ENCODE results near the gene SLC12A8.

SLC12A8 gene

GRCh38 chr3:125107363-125107762 lies 105.2 kb downstream of the SLC12A8 start:
- TF ChIP-seq GATA3 (IDR thresholded peaks at IDR 0.05; ENCODE audit: low read depth, low read length) (no peak), GATA2 (IDR thresholded peaks at IDR 0.05; ENCODE audit: low read depth, low read length) (no peak)

GRCh38 chr3:125105116-125105515 lies 107.4 kb downstream of the SLC12A8 start:
- TF ChIP-seq GATA2 (IDR thresholded peaks at IDR 0.05; ENCODE audit: low read depth, low read length), result no peak
- TF ChIP-seq GATA3 (IDR thresholded peaks at IDR 0.05; ENCODE audit: low read depth, low read length), result no peak

DNA sequence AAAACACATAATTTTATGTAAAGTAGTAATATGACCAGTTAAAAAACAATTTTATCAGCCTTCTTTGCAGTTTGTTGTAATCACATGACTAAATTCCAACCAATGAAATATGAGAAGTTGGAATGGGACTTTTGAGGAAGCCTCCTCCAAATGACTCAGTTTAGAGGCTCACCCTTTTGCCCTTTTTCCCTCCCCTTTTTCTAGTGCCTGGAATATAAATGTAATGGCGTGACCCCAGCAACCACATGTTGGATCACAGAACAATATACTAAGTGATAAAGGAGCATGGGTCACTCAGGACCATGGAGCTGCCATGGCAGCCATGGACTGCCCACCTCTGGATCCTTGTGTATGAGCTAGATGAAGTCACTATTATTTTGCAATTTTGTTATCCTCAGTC lies 107.9 kb downstream of the SLC12A8 start:
- no peak for TF ChIP-seq GATA3 (IDR thresholded peaks at IDR 0.05; ENCODE audit: low read depth, low read length)
- no peak for TF ChIP-seq GATA2 (IDR thresholded peaks at IDR 0.05; ENCODE audit: low read depth, low read length)

DNA sequence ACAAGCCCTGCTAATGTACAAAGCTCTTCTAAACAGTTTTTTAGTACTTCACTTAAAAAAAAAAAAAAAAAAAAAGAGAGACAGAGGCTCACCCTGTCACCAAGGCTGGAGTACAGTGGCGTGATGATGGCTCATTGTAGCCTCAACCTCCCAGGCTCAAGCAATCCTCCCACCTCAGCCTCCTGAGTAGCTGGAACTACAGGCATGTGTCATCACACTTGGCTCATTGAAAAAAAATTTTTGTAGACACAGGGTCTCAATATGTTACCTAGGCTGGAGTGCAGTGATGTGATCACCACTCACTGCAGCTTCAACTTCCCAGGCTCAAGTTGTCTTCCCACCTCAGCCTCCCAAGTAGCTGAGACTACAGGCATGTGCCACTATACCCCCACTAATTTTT lies 109.1 kb downstream of the SLC12A8 start:
- no peak for TF ChIP-seq GATA2 (IDR thresholded peaks at IDR 0.05; ENCODE audit: low read depth, low read length)
- TF ChIP-seq GATA3 (IDR thresholded peaks at IDR 0.05; ENCODE audit: low read depth, low read length), result no peak

DNA sequence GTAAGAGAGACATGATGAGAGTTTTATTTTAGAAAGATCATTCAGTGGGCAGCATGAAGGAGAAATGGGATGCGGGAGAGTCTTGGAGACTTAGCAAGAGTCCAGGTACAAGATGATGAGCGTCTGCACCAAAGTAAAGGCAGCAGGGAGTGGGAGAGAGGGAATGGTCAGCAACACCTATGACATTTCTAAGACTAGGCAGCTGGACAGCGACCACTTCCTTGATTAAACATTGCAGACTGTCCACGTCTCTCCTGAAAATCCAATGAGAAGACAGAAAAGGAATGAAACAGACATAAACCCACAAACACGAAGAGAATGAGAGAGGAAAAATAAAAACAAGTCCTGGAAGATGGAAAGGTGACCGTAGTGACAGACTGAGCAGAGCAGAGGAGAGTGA lies 110.1 kb downstream of the SLC12A8 start:
- no peak for TF ChIP-seq GATA2 (IDR thresholded peaks at IDR 0.05; ENCODE audit: low read depth, low read length)
- no peak for TF ChIP-seq GATA3 (IDR thresholded peaks at IDR 0.05; ENCODE audit: low read depth, low read length)

DNA sequence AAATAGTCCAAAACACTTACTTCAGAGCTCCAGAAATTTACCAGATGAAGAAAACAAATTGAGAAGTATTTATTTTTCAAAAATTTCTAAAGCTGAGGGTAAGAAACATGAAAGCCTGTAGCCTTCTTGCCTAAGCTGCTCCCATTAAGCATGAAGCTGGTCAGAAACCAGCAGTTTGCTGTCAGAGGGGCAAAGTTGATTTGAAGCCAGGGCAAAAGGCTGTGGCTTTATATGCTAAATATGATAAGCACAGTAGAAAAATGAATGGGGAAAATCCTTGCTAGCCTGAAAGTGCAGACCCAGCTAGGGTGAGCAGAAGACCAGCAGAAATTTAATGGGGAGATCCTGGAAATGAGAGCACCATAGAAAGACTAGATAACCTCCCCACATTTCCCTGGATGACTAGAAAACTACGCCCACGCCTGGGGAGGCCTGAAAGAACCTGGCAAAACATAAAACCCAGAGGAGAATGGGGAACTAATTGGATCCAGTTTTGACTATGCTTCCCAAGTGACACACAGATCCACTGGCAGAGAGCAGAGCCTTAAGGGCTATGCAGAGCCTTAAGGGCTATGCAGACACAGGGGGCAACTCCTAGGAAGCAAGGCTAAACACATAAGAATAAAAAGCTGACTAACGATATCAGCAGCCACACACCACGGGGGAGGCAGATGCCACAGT lies 113.8 kb downstream of the SLC12A8 start:
- TF ChIP-seq GATA3 (IDR thresholded peaks at IDR 0.05; ENCODE audit: low read depth, low read length) (no peak), GATA2 (IDR thresholded peaks at IDR 0.05; ENCODE audit: low read depth, low read length) (no peak)

DNA sequence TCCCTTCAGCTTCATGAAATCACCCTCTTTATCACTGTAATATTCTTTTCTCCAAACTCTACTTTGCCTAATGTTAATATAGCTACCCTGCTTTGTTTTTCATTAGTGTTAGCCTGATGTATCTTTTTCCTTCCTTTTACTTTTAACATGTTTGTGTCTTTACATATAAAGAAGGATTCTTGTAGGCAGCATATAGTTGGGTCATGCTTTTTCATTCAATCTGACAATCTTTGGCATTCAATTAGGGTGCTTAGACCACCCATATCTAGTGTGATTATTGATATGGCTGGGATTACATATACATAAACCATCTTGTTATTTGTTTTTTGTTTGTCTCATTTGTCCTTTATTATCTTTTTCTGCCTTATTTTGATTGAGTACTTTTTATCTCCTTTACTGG lies 121.9 kb downstream of the SLC12A8 start:
- TF ChIP-seq GATA3 (IDR thresholded peaks at IDR 0.05; ENCODE audit: low read depth, low read length) (no peak), GATA2 (IDR thresholded peaks at IDR 0.05; ENCODE audit: low read depth, low read length) (no peak)

- no peak for TF ChIP-seq GATA3 (IDR thresholded peaks at IDR 0.05; ENCODE audit: low read depth, low read length)
- no peak for TF ChIP-seq GATA2 (IDR thresholded peaks at IDR 0.05; ENCODE audit: low read depth, low read length)
Observed at GRCh38 chr3:125087768-125088391, 124.7 kb downstream of the SLC12A8 start.

- no peak for TF ChIP-seq GATA3 (IDR thresholded peaks at IDR 0.05; ENCODE audit: low read depth, low read length)
- TF ChIP-seq GATA2 (IDR thresholded peaks at IDR 0.05; ENCODE audit: low read depth, low read length), result no peak
Observed at GRCh38 chr3:125085166-125085565, 127.4 kb downstream of the SLC12A8 start.

- TF ChIP-seq GATA3 (IDR thresholded peaks at IDR 0.05; ENCODE audit: low read depth, low read length) (no peak), GATA2 (IDR thresholded peaks at IDR 0.05; ENCODE audit: low read depth, low read length) (no peak)
Observed at GRCh38 chr3:125083776-125084175, 128.8 kb downstream of the SLC12A8 start.

- TF ChIP-seq GATA3 (IDR thresholded peaks at IDR 0.05; ENCODE audit: low read depth, low read length) (no peak), GATA2 (IDR thresholded peaks at IDR 0.05; ENCODE audit: low read depth, low read length) (no peak)
Observed at GRCh38 chr3:125080077-125080476, 132.5 kb downstream of the SLC12A8 start.

DNA sequence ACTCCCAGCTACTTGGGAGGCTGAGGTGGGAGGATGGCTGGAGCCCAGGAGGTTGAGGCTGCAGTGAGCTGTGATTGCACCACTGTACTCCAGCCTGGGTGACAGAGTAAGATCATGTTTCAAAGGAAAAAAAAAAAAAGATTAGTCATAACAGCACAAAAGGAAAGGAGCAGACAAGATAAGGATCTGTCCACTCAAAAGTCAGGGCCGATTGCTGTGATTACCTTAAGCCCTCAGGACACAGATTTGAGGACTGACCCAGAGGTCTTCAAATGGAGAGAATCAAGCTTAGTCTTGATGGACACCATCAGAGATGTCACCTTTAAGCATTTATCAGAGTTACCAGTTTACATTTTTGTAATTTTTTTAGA lies 132.9 kb downstream of the SLC12A8 start:
- no peak; the same call in 1 of the 2 replicates for TF ChIP-seq GATA3 (IDR thresholded peaks at IDR 0.05; ENCODE audit: low read depth, low read length)
- peak; percentile 53; the same call in 1 of the 2 replicates for TF ChIP-seq GATA2 (IDR thresholded peaks at IDR 0.05; ENCODE audit: low read depth, low read length)

GRCh38 chr3:125078951-125079674 lies 133.4 kb downstream of the SLC12A8 start:
- TF ChIP-seq GATA3 (IDR thresholded peaks at IDR 0.05; ENCODE audit: low read depth, low read length), result no peak
- TF ChIP-seq GATA2 (IDR thresholded peaks at IDR 0.05; ENCODE audit: low read depth, low read length), result no peak

DNA sequence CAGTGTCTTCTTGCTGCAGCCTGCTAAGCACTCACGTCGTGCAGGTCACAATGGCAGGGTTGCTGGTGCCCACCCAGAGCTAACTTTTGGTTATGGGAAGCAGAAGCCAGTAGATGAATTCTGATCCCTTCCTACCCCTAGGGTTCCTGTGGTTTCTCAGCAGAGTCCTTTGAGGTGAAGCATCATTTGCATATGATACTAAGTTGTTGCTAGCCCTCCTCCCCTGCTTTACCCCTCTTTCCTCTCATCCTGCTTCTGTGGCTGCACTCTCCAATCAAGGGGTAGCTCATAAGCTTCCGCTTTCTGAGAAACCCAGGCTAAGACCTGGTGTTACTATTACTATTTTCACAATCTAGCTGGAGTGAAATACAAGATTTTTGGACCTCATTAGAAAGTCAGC lies 134.7 kb downstream of the SLC12A8 start:
- TF ChIP-seq GATA3 (IDR thresholded peaks at IDR 0.05; ENCODE audit: low read depth, low read length) (no peak), GATA2 (IDR thresholded peaks at IDR 0.05; ENCODE audit: low read depth, low read length) (no peak)

GRCh38 chr3:125076464-125076863 lies 136.1 kb downstream of the SLC12A8 start:
- TF ChIP-seq GATA2 (IDR thresholded peaks at IDR 0.05; ENCODE audit: low read depth, low read length), result no peak
- no peak for TF ChIP-seq GATA3 (IDR thresholded peaks at IDR 0.05; ENCODE audit: low read depth, low read length)
